H1 (cell line): Measurements from ENCODE around the gene TRIM56. TPM values are rescaled to one million over a fixed set of nuclear protein-coding genes. Genes with fewer than 3 reads are reported as not detected.

Experiments used
- CTCF ChIA-PET: fragments of 300-600 bp; sonication (Branson Sonifier 250); formaldehyde crosslinking; loops from one replicate; lab custom pipeline; 2021; ENCODE audit not compliant: partially characterized antibody; lab: Charles Lee
- POLR2A ChIA-PET: fragments of 300-600 bp; sonication (Branson Sonifier 250); formaldehyde crosslinking; loops from one replicate; lab custom pipeline; 2021; ENCODE audit warnings: inconsistent platforms; ENCODE audit not compliant: partially characterized antibody; lab: Charles Lee
- DNase-seq, 2 experiments: peaks; one replicate each; pipeline versions ENCODE4 v3.0.0 to v3.0.0-alpha.2; 2010 to 2022; ENCODE audit warnings: low spot score in 2 of 2, low read depth in 1 of 2, mixed read lengths in 1 of 2
- FAIRE-seq: peaks from 2 replicates; lab custom pipeline; 2011; peaks lifted over from hg19 to GRCh38; lab: Jason Lieb, UNC
- H2AFZ ChIP-seq: 2 replicates; pipeline ENCODE4 v1.8.1; 2012; ENCODE audit warnings: low read length, inconsistent platforms
- H2AK5ac ChIP-seq: 2 replicates; pipeline ENCODE4 v1.6.1; 2013; ENCODE audit warnings: low read depth, low read length
- H2BK120ac ChIP-seq: replicated peaks from 2 replicates; pipeline ENCODE3; 2013; ENCODE audit warnings: low read depth, low read length, inconsistent platforms
- H2BK12ac ChIP-seq: 2 replicates; pipeline ENCODE4 v1.6.1; 2013; ENCODE audit warnings: low read depth, low read length
- H2BK15ac ChIP-seq: 2 replicates; pipeline ENCODE4 v1.6.1; 2013; ENCODE audit warnings: low read length
- H2BK20ac ChIP-seq: 2 replicates; pipeline ENCODE4 v1.6.1; 2013; ENCODE audit warnings: low read length
- H2BK5ac ChIP-seq: 2 replicates; pipeline ENCODE4 v1.6.1; 2013; ENCODE audit warnings: low read depth, low read length
- H3K14ac ChIP-seq: 2 replicates; pipeline ENCODE4 v1.6.1; 2013; ENCODE audit warnings: inconsistent platforms; ENCODE audit not compliant: insufficient read length
- H3K18ac ChIP-seq: 2 replicates; pipeline ENCODE4 v1.6.1; 2013; ENCODE audit warnings: low read length; ENCODE audit errors: extremely low read depth
- H3K23ac ChIP-seq: 2 replicates; pipeline ENCODE4 v1.6.1; 2013; ENCODE audit warnings: inconsistent platforms; ENCODE audit not compliant: insufficient read length
- H3K23me2 ChIP-seq: 2 replicates; pipeline ENCODE4 v1.6.1; 2013; ENCODE audit warnings: low read depth, low read length
- H3K27ac ChIP-seq: 2 replicates; pipeline ENCODE4 v1.6.1; 2011; ENCODE audit warnings: low read depth, low read length, inconsistent platforms
- H3K27me3 ChIP-seq, 4 experiments: replicated peaks in 1 of 4; 1 replicate in 1 of 4; 2 replicates in 3 of 4; pipeline versions ENCODE4 v1.6.1 to v1.8.1; 2011 to 2013; ENCODE audit warnings: low read length in 3 of 4, mild to moderate bottlenecking in 3 of 4, inconsistent platforms in 2 of 4, mixed read lengths in 2 of 4, moderate library complexity in 1 of 4; ENCODE audit not compliant: control insufficient read depth in 3 of 4, insufficient read depth in 3 of 4; ENCODE audit errors: extremely low read depth in 1 of 4
- H3K36me3 ChIP-seq, 4 experiments: 2 replicates each; pipeline versions ENCODE4 v1.6.1 to v1.8.1; 2011 to 2013; ENCODE audit warnings: mild to moderate bottlenecking in 4 of 4, low read length in 3 of 4, moderate library complexity in 2 of 4, control low read depth in 1 of 4, inconsistent platforms in 1 of 4; ENCODE audit not compliant: insufficient read depth in 4 of 4, control insufficient read depth in 2 of 4
- H3K4ac ChIP-seq: replicated peaks from 2 replicates; pipeline ENCODE3; 2013; ENCODE audit warnings: low read length, low read depth, mixed read lengths, inconsistent platforms; ENCODE audit not compliant: insufficient read length
- H3K4me1 ChIP-seq, 4 experiments: replicated peaks in 1 of 4; 1 replicate in 1 of 4; 2 replicates in 3 of 4; pipeline versions ENCODE4 v1.6.1 to v1.8.1; 2011 to 2013; ENCODE audit warnings: low read length in 3 of 4, inconsistent platforms in 2 of 4, mixed read lengths in 1 of 4; ENCODE audit not compliant: insufficient read depth in 4 of 4, control insufficient read depth in 3 of 4
- H3K4me2 ChIP-seq, 2 experiments: 2 replicates each; pipeline versions ENCODE4 v1.6.1 to v1.8.1; 2011 to 2013; ENCODE audit warnings: low read depth in 2 of 2, low read length in 2 of 2, control low read depth in 1 of 2, inconsistent platforms in 1 of 2, mild to moderate bottlenecking in 1 of 2; ENCODE audit not compliant: insufficient read depth in 1 of 2
- H3K4me3 ChIP-seq, 4 experiments: fragments of 200-600, 300-600 bp in 1 of 4; sonication (generic), shearing (Covaris generic), sonication (Bioruptor Twin) in 1 of 4; 2 replicates each; pipeline versions ENCODE4 v1.5.1 to v1.8.1; 2011 to 2016; ENCODE audit warnings: low read length in 4 of 4, low read depth in 3 of 4, control low read depth in 2 of 4, inconsistent platforms in 2 of 4, mild to moderate bottlenecking in 2 of 4, mixed read lengths in 1 of 4, moderate library complexity in 1 of 4; ENCODE audit not compliant: insufficient read depth in 2 of 4; ENCODE audit errors: extremely low read depth in 1 of 4
- H3K56ac ChIP-seq: replicated peaks from 2 replicates; pipeline ENCODE3; 2013; ENCODE audit warnings: low read depth, mild to moderate bottlenecking, mixed read lengths, low read length, inconsistent platforms; ENCODE audit not compliant: insufficient read length
- H3K79me1 ChIP-seq: 2 replicates; pipeline ENCODE4 v1.6.1; 2013; ENCODE audit warnings: low read depth, low read length, control low read depth
- H3K79me2 ChIP-seq, 2 experiments: 2 replicates each; pipeline versions ENCODE4 v1.6.1 to v1.8.1; 2012 to 2013; ENCODE audit warnings: low read length in 2 of 2, mild to moderate bottlenecking in 2 of 2, inconsistent platforms in 1 of 2; ENCODE audit not compliant: insufficient read depth in 2 of 2, control insufficient read depth in 1 of 2
- H3K9ac ChIP-seq, 4 experiments: replicated peaks in 1 of 4; 1 replicate in 1 of 4; 2 replicates in 3 of 4; pipeline versions ENCODE4 v1.6.1 to v1.8.1; 2011 to 2013; ENCODE audit warnings: low read depth in 3 of 4, low read length in 3 of 4, control low read depth in 2 of 4, mild to moderate bottlenecking in 2 of 4, moderate library complexity in 2 of 4, inconsistent platforms in 1 of 4; ENCODE audit errors: extremely low read depth in 1 of 4
- H3K9me3 ChIP-seq, 2 experiments: 2 replicates each; pipeline versions ENCODE4 v1.6.1 to v1.8.1; 2012 to 2013; ENCODE audit warnings: mild to moderate bottlenecking in 2 of 2, moderate library complexity in 2 of 2, control low read depth in 1 of 2, inconsistent platforms in 1 of 2, low read depth in 1 of 2, low read length in 1 of 2, mixed read lengths in 1 of 2; ENCODE audit not compliant: insufficient read depth in 2 of 2
- H4K20me1 ChIP-seq, 2 experiments: replicated peaks in 1 of 2; 2 replicates each; pipeline versions ENCODE3 to v1.8.1; 2011 to 2013; ENCODE audit warnings: inconsistent platforms in 2 of 2, low read length in 2 of 2, mild to moderate bottlenecking in 1 of 2; ENCODE audit not compliant: insufficient read depth in 2 of 2, control insufficient read depth in 1 of 2
- H4K5ac ChIP-seq: 2 replicates; pipeline ENCODE4 v1.6.1; 2013; ENCODE audit warnings: low read length, low read depth, mixed read lengths, inconsistent platforms; ENCODE audit not compliant: insufficient read length
- H4K8ac ChIP-seq: 2 replicates; pipeline ENCODE4 v1.8.0; 2013; ENCODE audit warnings: mild to moderate bottlenecking, moderate library complexity, low read length, inconsistent platforms; ENCODE audit not compliant: insufficient read depth; ENCODE audit errors: extremely low read depth
- H4K91ac ChIP-seq: replicated peaks from 2 replicates; pipeline ENCODE3; 2013; ENCODE audit warnings: low read length, mixed read lengths, inconsistent platforms; ENCODE audit not compliant: insufficient read length
- ASH2L ChIP-seq: fragments of 200-600, 300-600 bp; sonication (generic); IDR thresholded peaks from one replicate; pipeline ENCODE4 v1.7.1; 2017; ENCODE audit warnings: low read length
- BACH1 ChIP-seq: IDR thresholded peaks from 2 replicates; pipeline ENCODE4 v1.6.1; 2012; ENCODE audit warnings: low read length, improper control_type of control experiment
- CREB1 ChIP-seq: IDR thresholded peaks from 2 replicates; pipeline ENCODE4 v1.6.1; 2012; ENCODE audit warnings: inconsistent platforms
- EP300 ChIP-seq, 2 experiments: IDR thresholded peaks; 1 replicate in 1 of 2; 2 replicates in 1 of 2; pipeline ENCODE4 v1.6.1; 2011 to 2012; ENCODE audit warnings: low read depth in 2 of 2, low read length in 2 of 2, mild to moderate bottlenecking in 2 of 2, borderline replicate concordance in 1 of 2, inconsistent platforms in 1 of 2, moderate library complexity in 1 of 2
- JUND ChIP-seq: IDR thresholded peaks from 2 replicates; pipeline ENCODE4 v1.6.1; 2011; ENCODE audit warnings: mild to moderate bottlenecking, improper control_type of control experiment, low read length
- POLR2A ChIP-seq, 2 experiments: IDR thresholded peaks; 1 replicate in 1 of 2; 2 replicates in 1 of 2; pipeline ENCODE4 v1.6.1; 2011; ENCODE audit warnings: low read depth in 2 of 2, low read length in 2 of 2, mild to moderate bottlenecking in 2 of 2; ENCODE audit errors: control extremely low read depth in 1 of 2
- TAF1 ChIP-seq: IDR thresholded peaks from 2 replicates; pipeline ENCODE4 v1.6.1; 2011; ENCODE audit warnings: mild to moderate bottlenecking, low read depth, low read length
- TEAD4 ChIP-seq: IDR thresholded peaks from 2 replicates; pipeline ENCODE4 v1.6.1; 2012; ENCODE audit warnings: low read depth, low read length, inconsistent platforms, mixed read lengths
- WGBS, 2 experiments: shearing (Covaris generic) in 1 of 2; methylation state at CpG; one replicate each; pipeline versions ENCODE4 v1.1.6 to v1.1.7; 2013 to 2015; ENCODE audit warnings: low lambda C conversion rate in 2 of 2, mixed read lengths in 2 of 2, inconsistent platforms in 1 of 2, low coverage in 1 of 2, missing lambda C conversion rate in 1 of 2; ENCODE audit not compliant: insufficient replicate concordance in 2 of 2, insufficient coverage in 1 of 2, insufficient read length in 1 of 2; ENCODE audit errors: extremely low coverage in 1 of 2, missing lambda C conversion rate in 1 of 2; 5-methylcytosine and 5-hydroxymethylcytosine counted together
- polyA plus RNA-seq, 7 experiments: library from polyadenylated mRNA; depleted of rRNA in 3 of 7; stranded (reverse) in 5 of 7; unstranded in 2 of 7; fragments of >200 nt in 5 of 7; fragments of 200-250 nt in 2 of 7; gene quantifications; 1 replicate in 5 of 7; 2 replicates in 1 of 7; 4 replicates in 1 of 7; pipeline versions ENCODE4 v1.2.1 to v1.2.3, GENCODE V29; 2011 to 2013; ENCODE audit warnings: missing spikeins in 2 of 7, mixed read lengths in 2 of 7
- total RNA-seq: library from RNA; stranded (reverse); fragmentation: NEBNext Ultra II Directional; extraction: Animal tissue kit (Norgen Biotek cat#: 25700); gene quantifications from 2 replicates; pipeline ENCODE4 v1.2.1, GENCODE V29; 2021
- TF ChIP-seq, protein P1 (sequence below), 3 experiments: IDR thresholded peaks; 1 replicate in 2 of 3; 2 replicates in 1 of 3; pipeline versions ENCODE4 v1.5.1 to v1.6.1; 2011; ENCODE audit warnings: low read length in 3 of 3, mild to moderate bottlenecking in 3 of 3, inconsistent platforms in 2 of 3, low read depth in 1 of 3, moderate library complexity in 1 of 3; ENCODE audit not compliant: insufficient read depth in 1 of 3; ENCODE audit errors: control extremely low read depth in 1 of 3

The TRIM56 gene
- total and polyA plus RNA-seq, 2 of the 8 experiments (the other 6 are each of a cell fraction or from before 2014, with no cell fraction given), result 2.0 to 17.5 TPM

DNA sequence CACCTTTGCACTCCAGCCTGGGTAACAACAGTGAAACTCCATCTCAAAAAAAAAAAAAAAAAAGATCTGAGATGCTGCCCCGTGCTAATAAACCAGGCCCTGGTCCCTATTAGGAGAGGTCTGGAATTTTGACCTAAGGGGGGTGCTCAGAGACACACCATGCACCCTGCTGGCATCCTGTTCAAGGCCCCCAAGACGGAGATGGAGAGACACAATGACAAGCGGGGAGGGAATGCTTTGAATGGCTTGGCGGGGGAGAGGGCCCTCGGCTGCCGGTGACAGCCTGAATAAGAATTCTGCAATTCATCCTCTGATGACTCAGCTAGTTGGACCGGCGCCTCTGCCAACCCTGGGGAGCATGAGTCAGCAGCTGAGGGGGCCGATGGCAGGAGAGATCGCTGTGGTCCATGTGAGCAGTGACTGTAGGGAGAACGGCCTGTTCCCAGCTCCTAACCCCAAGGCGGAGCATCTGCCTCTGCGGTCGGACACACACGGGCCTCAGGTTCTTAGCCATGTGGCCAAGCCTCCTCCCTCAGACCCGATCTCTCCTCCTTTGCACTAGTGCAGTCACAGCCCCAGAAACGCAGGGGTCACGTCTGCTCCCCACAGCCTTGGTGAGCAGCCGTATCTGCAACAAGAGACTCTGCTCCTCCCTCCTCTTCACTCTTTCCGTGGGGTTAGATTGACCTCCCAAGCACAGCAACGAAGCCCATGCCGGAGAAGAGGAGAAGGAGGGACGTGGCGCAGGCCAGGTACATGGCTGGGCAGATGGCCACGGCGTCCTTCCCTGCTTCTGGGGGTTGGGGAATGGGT lies 14.9 kb downstream of the TRIM56 start:
- Histone ChIP-seq H3K23ac (no peak overlapping the region), H3K27me3 (no peaks in the 10 kb centered on the region), H2BK20ac (peak overlapping the region; percentile 56; the same call in 1 of the 2 replicates), H3K36me3 (no peaks in the 10 kb centered on the region), H3K27ac (peak overlapping the region; percentile 27; the same call in 1 of the 2 replicates), H2BK120ac (peak overlapping the region; percentile 8), H2BK15ac (peak overlapping the region; percentile 11), H4K8ac (peak overlapping the region; percentile 28; the same call in 1 of the 2 replicates), H3K79me1 (no peaks in the 10 kb centered on the region; the same call in 1 of the 2 replicates), H3K4me3 (no peak overlapping the region), H2BK5ac (peak overlapping the region; percentile 86), H2BK12ac (peak overlapping the region; percentile 97), H3K79me2 (no peaks in the 10 kb centered on the region), H3K9ac (no peak overlapping the region), H3K14ac (no peak overlapping the region), H3K4me2 (peak overlapping the region; percentile 28 to 56), H3K4me1 (peaks cover 0 to 17% (median 10%) of the 10 kb centered on the region in 4 experiments; a peak in 6 of 7 replicates), H4K91ac (peak overlapping the region; percentile 53), H3K9me3 (no peaks in the 10 kb centered on the region), H3K18ac (peak overlapping the region; percentile 42), H3K23me2 (0 out of 2 replicates have a peak, but pooled peaks cover 3% of the 10 kb centered on the region), H4K20me1 (no peaks in the 10 kb centered on the region), H3K56ac (no peak overlapping the region), H3K4ac (peak overlapping the region; percentile 3), H4K5ac (peak overlapping the region; percentile 1), H2AFZ (peak overlapping the region; percentile 64; the same call in 1 of the 2 replicates), H2AK5ac (peak overlapping the region; percentile 4; the same call in 1 of the 2 replicates)
- ChIA-PET POLR2A (interaction anchor here (0.6 to 3.2 kb wide), 8 partner anchors 10 to 466 kb away, joined by 3 to 15 read pairs (median 4); partner anchors contain the start of genes SERPINE1 and TRIM56), CTCF (interaction anchor here (0.7 to 2.5 kb wide), 9 partner anchors 23 to 270 kb away, joined by 3 to 11 read pairs (median 4); partner anchors contain the start of gene SERPINE1)
- FAIRE-seq (no peak), DNase-seq (peak; percentile 72 to 92)
- 21% methylated on average over 22 of the region's 26 CpGs; no CpG with 5 or more reads in 1 of the 2 experiments for WGBS, 2 experiments
- TF ChIP-seq TAF1 (peak; percentile 44; the same call in 1 of the 2 replicates), JUND (peak; percentile 92), BACH1 (peak; percentile 100), CREB1 (peak; percentile 39; the same call in 1 of the 2 replicates), EP300 (IDR thresholded peaks at IDR 0.05; ENCODE audit: borderline replicate concordance in 1 of 2, low read depth in 2 of 2, low read length in 2 of 2) (peak in 1 of 2 experiments; percentile 72; a peak in 2 of 3 replicates), POLR2A (IDR thresholded peaks at IDR 0.05; ENCODE audit: control extremely low read depth in 1 of 2, low read depth in 2 of 2, low read length in 2 of 2) (peak in 1 of 2 experiments; percentile 65; a peak in 1 of 3 replicates), TEAD4 (peak; percentile 55; the same call in 1 of the 2 replicates), ASH2L (no peak)
- TF ChIP-seq, protein P1, sequence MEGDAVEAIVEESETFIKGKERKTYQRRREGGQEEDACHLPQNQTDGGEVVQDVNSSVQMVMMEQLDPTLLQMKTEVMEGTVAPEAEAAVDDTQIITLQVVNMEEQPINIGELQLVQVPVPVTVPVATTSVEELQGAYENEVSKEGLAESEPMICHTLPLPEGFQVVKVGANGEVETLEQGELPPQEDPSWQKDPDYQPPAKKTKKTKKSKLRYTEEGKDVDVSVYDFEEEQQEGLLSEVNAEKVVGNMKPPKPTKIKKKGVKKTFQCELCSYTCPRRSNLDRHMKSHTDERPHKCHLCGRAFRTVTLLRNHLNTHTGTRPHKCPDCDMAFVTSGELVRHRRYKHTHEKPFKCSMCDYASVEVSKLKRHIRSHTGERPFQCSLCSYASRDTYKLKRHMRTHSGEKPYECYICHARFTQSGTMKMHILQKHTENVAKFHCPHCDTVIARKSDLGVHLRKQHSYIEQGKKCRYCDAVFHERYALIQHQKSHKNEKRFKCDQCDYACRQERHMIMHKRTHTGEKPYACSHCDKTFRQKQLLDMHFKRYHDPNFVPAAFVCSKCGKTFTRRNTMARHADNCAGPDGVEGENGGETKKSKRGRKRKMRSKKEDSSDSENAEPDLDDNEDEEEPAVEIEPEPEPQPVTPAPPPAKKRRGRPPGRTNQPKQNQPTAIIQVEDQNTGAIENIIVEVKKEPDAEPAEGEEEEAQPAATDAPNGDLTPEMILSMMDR (IDR thresholded peaks at IDR 0.05; ENCODE audit: control extremely low read depth in 1 of 3, insufficient read depth in 1 of 3, low read depth in 1 of 3, low read length in 3 of 3), result no peak
